HK-2 (cell line): Measurements from ENCODE around the gene KLF11.
"Not testable (repeated sequence)": the region's sequence is repeated elsewhere in the genome, so short reads cannot be mapped to it uniquely, and the experiment has no call there.

Experiments used
- DNase-seq: peaks from one replicate; pipeline ENCODE4 v3.0.0-alpha.2; 2018; ENCODE audit not compliant: unreplicated experiment

The KLF11 gene

GRCh38 chr2:10026940-10027569 lies 16.3 kb upstream of the KLF11 start:
- DNase-seq, result no peak

GRCh38 chr2:10027660-10028330 lies 15.6 kb upstream of the KLF11 start:
- no peak for DNase-seq

GRCh38 chr2:10028407-10028987 lies 14.9 kb upstream of the KLF11 start:
- DNase-seq, result no peak

DNA sequence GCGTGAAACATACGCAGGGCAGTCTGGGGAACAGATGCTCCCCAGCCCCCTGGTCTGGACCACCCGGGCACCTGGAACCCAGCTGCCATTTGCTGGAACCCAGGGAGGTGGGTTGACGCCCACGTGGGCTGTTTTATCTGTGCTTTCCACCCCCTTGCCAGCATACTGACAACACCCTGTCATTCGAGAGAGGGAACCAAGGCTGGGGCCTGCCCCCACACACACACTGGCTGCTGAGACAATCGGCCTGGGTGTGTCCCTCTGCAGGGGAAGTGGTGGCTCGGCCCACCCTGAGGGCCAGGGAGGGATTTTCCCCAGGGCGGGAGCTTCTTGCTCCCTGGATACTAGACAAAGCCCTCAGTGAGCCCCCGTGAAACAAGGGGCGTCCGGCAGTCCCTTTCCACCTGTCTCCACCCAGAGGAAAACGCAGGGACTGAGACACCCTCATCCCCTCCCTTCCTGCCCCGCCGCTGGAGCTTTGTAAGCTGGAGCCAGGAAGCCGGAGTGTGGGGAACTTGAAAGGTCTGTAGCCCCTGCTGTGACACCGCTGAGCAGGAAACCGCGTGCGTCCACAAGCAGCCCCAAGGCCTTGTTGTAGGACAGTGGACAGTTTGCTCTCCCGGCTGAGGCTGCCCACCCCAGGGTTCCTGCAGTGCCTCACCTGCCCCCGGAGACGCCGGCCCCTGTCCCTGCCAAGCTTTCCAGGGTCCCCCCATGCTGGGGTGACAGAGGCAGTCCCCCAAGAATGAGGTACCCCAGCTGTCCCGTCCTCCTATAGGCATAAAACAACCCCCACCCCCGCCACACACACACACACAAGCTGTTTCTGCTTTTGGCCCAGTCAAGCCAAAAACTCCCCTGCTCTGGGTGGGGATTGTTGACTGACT lies 14.1 kb upstream of the KLF11 start:
- no peak for DNase-seq

DNA sequence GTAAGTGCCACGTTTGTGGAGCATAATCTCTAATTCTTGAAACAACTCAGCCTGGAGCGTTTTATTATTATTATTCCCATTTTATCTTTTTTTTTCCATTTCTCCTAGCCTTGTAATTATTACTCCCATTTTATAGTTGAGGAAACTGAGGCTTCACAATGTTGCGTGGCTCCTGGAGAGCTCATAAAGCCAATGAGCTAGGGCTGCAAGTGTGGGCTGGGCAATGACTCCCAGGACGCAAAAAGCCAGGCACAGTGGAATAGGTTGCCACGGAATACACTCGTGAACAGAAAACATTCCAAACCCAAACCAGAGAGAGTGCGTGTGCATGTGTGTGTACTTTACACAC lies 13.5 kb upstream of the KLF11 start:
- no peak for DNase-seq

DNA sequence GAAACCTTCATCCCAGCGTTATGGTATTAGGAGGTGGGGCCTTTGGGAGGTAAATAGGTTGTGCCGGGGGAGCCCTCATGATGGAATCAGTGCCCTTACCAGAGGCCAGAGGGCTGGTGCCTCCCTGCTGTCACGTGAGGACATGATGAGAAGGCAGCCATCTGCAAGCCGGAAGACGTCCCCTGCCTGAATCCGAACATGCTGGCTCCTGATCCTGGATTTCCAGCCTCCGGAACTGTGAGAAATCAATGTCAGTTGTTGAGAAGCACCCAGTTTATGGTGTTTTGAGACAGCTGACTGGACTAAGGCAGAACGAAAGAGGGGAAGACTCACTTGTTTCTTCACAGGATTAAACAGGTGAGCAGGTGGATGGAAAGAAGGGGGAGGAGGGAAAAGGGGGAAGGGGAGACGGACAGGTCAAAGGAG lies 13.0 kb upstream of the KLF11 start:
- DNase-seq, result no peak

DNA sequence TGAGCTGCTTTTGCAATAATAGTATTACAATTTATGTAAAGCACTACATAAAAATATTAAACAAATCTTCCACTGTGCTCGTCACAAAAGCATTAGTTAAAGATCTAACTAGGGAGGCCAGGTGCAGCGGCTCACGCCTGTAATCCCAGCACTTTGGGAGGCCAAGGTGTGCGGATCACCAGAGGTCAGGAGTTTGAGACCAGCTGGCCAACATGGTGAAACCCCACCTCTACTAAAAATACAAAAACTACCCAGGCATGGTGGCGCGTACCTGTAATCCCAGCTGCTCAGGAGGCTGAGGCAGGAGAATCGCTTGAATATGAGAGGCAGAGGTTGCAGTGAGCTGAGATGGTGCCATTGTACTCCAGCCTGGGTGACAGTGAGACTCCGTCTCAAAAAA lies 12.6 kb upstream of the KLF11 start:
- not testable (repeated sequence) for DNase-seq

DNA sequence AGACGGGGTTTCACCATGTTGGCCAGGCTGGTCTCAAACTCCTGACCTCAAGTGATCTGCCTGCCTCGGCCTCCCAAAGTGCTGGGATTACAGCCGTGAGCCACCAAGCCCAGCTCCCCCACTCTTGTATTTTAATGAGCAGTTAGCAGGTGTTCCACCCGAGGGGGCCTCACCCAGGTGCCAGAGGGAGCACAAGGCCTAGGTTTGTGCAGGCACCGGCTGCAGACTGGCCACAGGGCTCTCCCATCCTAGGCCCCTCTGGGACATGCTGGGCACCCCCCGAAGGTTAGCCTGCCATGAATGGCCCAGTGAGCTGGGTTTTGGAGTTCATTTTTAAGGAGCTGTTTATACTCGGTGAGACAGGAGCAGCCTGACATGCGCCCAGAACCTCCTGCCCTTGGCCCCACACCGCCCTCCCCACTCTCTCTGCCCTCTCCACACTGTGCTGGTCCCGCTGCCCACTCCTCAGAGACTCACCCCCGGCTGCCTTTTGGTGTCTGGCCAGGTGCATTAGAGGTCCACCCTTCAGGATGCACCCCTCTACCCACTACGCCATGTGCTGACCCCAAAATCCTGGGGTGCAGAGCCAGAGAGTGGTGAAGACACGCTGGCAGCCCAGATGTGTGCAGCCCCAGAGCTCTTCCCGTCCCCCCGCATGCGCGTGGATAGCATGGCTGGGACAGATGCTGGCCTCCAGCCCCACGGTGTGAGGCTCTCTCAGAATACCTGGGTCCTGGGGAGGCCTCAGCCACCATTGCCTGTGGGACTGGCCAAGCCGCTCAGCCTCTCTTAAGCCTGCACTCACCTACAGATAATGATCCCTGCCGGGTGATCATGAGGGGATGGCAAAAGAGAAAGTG lies 11.2 kb upstream of the KLF11 start:
- DNase-seq, result no peak

DNA sequence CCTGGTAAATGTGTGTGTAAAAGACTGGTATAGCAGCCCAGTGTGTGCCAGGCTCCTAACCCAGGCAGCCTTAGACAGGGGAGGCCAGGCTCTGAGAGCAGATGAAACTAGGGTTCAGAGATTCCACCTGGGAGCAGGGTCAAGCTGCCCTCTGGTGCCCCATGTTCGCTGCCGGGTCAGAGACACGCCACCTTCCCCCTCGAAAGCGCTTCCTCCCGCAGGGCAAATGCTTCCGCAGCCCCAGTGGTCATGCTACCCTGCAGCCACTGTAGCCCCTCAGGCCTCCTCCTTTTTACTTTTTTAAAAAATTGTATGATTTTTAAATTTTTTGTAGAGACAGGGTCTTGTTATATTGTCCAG lies 10.6 kb upstream of the KLF11 start:
- no peak for DNase-seq

GRCh38 chr2:10033251-10034006 lies 9.9 kb upstream of the KLF11 start:
- no peak for DNase-seq

DNA sequence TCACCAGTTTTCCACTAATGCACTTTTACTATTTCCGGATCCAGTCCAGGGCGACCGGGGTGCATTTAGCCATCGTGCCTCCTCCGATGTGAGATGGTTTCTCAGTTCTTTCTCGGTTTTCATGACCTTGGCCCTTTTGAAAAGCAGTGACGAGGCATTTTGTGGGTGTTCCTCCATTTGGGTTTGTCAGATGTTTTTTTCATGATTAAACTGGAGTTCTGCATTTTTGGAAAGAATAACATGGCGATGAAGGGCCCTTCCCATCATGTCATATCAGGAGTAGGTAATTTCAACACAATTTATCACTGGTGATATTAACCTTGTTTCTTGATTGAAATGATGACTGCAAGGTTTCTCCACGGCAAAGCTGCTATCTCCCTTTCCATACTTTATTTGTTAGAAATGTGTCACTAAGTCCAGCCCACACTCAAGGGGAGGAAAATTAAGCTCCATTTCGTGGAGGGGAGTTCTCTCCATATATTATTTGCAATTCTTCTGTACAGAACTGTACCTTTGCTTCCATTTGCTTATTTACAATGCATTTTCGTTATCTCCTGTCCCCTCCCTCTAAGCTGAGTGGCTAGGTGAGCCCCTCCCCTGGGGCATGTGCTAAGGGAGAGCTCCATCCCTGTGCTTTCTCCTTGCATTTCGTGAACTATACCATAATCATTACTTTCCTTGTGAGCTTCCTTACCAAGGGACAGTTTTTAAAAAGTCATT lies 8.9 kb upstream of the KLF11 start:
- no peak for DNase-seq

- no peak for DNase-seq
Observed at GRCh38 chr2:10035053-10035422, 8.3 kb upstream of the KLF11 start.

- no peak for DNase-seq
Observed at GRCh38 chr2:10035633-10036032, 7.7 kb upstream of the KLF11 start.

DNA sequence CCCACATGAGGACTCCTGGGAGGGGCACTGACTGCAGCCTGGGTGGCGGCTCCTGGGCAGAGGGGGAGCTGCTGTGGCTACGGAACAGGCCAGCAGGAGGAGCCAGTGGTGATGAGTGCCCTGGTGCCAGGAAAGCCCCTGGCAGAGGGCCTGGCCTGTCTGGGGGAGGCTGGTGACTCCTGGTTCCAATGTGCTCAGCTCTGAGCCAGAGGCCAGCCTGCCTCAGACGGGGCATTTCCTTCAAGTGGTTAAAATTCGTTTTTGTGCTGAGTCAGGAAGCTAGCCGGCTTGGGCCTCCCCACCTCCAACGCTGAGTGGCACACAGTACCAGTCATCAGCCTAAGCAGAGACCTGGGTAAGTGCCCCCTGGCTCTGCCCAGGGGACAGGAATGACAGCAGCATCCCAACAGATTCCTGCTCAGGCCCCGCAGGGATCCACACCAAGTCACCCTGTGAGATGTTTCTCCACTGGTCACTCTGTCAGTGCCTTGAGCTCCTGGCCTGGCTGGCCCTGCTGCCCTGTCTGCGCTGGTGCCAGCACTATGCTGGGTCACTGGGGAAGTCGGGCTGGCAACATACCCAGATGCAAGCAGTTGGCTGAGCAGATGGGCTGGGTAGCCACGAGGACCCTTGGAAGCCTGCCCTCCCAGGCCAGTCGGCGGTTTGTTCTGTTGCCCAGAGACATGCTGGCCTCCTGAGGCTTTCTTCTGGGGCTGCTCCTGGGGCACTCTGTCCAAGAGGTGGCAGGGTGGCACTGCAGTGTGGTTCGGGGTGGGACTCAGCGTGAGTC lies 7.1 kb upstream of the KLF11 start:
- DNase-seq, result peak; percentile 88

GRCh38 chr2:10038123-10038522 lies 5.2 kb upstream of the KLF11 start:
- DNase-seq, result no peak

DNA sequence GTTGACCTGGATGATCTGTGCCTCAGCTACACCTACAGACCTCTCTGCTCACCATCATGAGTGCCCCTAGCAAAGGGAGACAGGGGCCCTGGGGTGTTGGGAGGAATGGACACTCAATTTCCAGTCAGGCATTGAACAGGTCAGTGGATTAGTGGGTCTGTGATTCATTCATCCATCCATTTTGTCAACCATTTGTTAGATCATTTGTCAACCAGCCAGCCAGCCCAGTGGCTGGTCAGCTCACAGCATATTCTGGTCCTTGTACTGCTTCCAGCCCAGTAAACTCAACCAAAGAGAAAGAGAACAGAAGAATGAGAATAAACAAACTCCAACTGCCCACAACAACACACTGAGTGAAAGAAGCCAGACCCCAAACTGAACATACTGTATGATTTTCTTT lies 4.6 kb upstream of the KLF11 start:
- DNase-seq, result no peak

GRCh38 chr2:10039658-10040410 lies 3.5 kb upstream of the KLF11 start:
- no peak for DNase-seq

DNA sequence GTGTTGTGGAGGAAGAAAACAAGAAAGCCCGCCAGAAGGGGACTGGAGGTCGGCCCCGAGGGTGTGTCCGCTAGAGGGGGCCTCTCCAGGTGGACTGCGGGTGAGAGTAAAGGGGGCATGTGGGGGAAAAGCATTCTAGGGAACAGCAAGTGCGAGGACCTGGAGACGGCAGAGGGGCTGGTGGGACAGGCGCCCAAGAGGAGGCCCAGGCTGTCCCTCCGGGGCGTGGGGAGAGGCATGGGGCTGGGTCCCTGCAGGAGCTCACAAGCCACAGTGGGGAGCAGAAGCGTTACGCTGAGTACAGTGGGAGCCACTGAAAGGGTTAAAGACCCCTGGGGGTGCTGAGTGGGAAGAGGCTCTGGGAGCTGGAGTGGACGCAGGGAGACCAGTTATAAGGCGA lies 1.6 kb upstream of the KLF11 start:
- no peak for DNase-seq
